Measurements from ENCODE around the gene TIMP4.

The TIMP4 gene

DNA sequence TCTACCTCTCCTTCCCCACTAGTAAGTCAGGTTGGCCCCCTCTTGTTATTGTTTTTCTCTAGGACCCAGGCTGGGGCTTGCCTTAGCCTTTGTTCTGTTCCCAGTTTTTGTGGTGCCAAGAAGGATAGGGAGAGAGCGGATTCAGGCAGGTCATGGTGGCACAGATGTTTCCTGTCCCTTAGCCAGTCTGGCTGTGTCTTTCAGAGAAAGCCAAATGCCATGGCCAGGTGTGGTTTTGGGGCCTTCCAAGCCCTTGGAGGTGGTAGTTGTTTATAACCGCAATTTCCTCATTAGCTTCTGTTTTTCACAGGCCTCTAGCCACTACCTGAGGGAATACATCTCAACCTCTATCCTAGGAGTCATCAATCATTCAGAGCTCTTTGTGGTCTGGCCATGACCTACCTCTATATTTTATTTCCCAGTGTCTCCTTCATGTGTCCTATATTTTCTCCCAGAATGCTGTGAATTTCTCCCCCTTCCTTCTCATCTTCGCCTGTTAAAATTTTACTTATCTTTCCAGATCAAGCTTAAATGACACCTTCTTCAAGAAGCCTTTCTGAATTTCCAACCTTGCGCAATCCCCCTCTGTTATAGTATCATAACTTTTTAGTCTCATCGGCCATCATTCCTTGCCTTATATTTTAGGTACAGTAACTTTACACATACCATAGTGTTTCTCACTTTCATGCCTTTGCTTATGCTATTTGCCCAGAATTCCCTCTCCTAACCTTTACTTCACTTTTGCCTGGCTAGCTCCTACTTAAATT, 38.2 kb downstream of the TIMP4 start:
- peaks cover 3% of the 10 kb centered on the region for H3K4me1 Mint-ChIP-seq
- no peaks in the 10 kb centered on the region for H3K36me3 Mint-ChIP-seq
- H3K9me3 Mint-ChIP-seq = peaks cover 2% of the 10 kb centered on the region
- H3K27ac Mint-ChIP-seq = no peak overlapping the region
- ATAC-seq (ENCODE audit: low read depth) (no peak), DNase-seq (ENCODE audit: low spot score in 2 of 2) (no peak)
- no peak overlapping the region for H3K4me3 Mint-ChIP-seq
- H3K27me3 Mint-ChIP-seq = peaks cover 25% of the 10 kb centered on the region

DNA sequence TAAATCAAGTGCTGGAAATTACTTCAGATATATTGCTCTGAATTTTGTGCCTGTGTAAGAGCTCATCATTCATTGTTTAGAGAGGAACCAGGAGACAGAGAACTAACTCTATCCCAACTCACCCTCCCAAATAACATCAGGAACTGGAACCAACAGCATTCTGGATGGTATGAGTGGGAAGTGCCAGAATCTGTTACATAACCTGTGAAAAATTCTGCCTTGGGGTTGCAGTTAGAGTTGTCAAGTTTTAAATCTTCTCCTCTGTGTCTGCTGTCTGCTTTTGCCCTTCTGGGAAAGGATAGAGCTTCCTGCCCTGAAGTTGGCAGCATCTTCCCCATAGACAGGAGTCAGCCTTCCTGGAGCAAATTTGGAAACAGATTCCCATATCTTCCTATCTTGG, 41.2 kb downstream of the TIMP4 start:
- no peak overlapping the region for H3K27ac Mint-ChIP-seq
- DNase-seq (ENCODE audit: low spot score in 2 of 2) = no peak
- no peaks in the 10 kb centered on the region for H3K36me3 Mint-ChIP-seq
- no peak overlapping the region for H3K4me3 Mint-ChIP-seq
- peaks cover 15% of the 10 kb centered on the region for H3K27me3 Mint-ChIP-seq
- peaks cover 2% of the 10 kb centered on the region for H3K9me3 Mint-ChIP-seq
- H3K4me1 Mint-ChIP-seq = peaks cover 3% of the 10 kb centered on the region
- no peak for ATAC-seq (ENCODE audit: low read depth)

DNA sequence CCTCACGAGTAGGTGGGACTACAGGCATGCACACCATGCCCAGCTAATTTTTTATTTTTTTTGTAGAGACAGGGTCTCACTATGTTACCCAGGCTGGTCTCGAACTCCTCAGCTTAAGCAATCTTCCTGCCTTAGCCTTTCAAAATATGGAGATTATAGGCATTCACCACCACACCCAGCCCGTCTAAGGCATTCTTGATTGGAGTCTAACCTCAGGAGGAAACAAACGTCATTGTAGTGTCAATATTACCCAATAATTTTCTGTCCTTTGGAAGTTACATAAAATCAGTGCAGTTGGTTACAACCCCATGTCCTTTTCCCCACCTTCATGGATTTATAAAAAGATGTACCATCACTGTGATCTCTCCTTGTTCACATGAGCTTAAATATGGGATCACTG, 41.8 kb downstream of the TIMP4 start:
- Mint-ChIP-seq H3K4me3 (no peak overlapping the region), H3K27ac (no peak overlapping the region), H3K36me3 (no peaks in the 10 kb centered on the region), H3K27me3 (peaks cover 15% of the 10 kb centered on the region), H3K4me1 (peaks cover 3% of the 10 kb centered on the region), H3K9me3 (peaks cover 2% of the 10 kb centered on the region)
- no peak for DNase-seq (ENCODE audit: low spot score in 2 of 2)
- no peak for ATAC-seq (ENCODE audit: low read depth)

DNA sequence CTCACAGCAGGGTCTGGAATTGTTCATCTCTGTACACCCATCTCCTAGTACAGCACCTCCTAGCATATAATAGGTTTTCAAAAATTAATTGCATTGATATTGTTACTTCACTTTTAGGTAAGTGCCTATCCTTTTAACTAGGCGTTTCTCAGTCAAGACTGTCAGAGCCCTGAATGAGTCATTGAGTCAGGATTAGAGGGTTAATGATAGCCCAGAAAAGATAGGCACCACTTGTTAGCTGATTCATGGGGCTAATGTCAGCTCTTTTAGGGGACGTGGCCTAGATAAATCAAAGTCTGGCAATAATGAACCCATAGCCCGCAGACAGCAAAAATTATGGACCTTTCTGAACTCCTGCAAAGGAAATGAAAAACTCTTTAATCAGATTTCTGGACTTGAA, 42.9 kb downstream of the TIMP4 start:
- no peak for DNase-seq (ENCODE audit: low spot score in 2 of 2)
- H3K27ac Mint-ChIP-seq = no peak overlapping the region
- peaks cover 16% of the 10 kb centered on the region for H3K27me3 Mint-ChIP-seq
- H3K4me3 Mint-ChIP-seq = no peak overlapping the region
- peaks cover 3% of the 10 kb centered on the region for H3K4me1 Mint-ChIP-seq
- no peaks in the 10 kb centered on the region for H3K36me3 Mint-ChIP-seq
- ATAC-seq (ENCODE audit: low read depth) = no peak
- H3K9me3 Mint-ChIP-seq = peaks cover under 1% of the 10 kb centered on the region

DNA sequence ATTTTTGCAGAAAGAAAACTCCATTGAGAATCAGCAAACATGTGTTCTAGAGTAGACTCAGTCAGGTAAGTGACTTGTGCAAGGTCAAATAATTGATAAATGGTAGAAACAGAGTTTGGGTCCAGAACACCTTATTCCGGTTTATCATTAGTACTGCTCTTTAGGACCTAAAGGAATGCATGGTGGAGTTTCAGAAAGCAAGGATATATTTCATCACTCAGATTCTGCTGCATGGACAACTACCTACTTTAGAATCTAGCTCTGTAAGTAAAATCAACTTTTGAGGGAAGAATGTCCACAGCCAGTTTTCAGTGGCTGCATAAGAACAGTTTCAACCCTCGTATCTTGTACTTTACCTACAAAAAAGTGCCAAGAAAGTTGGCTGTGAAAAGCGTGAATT, 43.6 kb downstream of the TIMP4 start:
- no peaks in the 10 kb centered on the region for H3K36me3 Mint-ChIP-seq
- no peak for DNase-seq (ENCODE audit: low spot score in 2 of 2)
- no peaks in the 10 kb centered on the region for H3K4me1 Mint-ChIP-seq
- no peak overlapping the region for H3K4me3 Mint-ChIP-seq
- H3K9me3 Mint-ChIP-seq = peaks cover 4% of the 10 kb centered on the region
- H3K27ac Mint-ChIP-seq = no peak overlapping the region
- no peak for ATAC-seq (ENCODE audit: low read depth)
- H3K27me3 Mint-ChIP-seq = peaks cover 15% of the 10 kb centered on the region

DNA sequence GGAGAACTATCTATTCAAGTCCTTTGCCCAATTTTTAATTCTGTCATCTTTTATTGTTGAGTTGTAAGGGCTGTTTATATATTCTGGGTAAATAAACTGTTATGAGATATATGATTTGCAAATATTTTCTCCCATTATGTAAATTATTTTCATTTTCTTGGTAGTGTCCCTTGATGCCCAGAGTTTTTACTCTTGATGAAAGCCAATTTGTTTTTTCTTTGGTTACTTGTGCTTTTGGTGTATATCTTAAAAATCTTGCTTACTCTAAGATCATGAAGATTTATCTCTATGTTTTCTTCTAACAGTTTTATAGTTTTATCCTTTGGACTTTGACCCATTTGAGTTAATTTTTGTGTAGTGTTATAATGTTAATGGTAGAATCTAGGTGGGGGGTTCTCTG, 44.5 kb downstream of the TIMP4 start:
- peaks cover 15% of the 10 kb centered on the region for H3K27me3 Mint-ChIP-seq
- ATAC-seq (ENCODE audit: low read depth) (no peak), DNase-seq (ENCODE audit: low spot score in 2 of 2) (no peak)
- H3K4me3 Mint-ChIP-seq = no peak overlapping the region
- no peaks in the 10 kb centered on the region for H3K4me1 Mint-ChIP-seq
- H3K36me3 Mint-ChIP-seq = no peaks in the 10 kb centered on the region
- H3K9me3 Mint-ChIP-seq = peaks cover 4% of the 10 kb centered on the region
- H3K27ac Mint-ChIP-seq = no peak overlapping the region

DNA sequence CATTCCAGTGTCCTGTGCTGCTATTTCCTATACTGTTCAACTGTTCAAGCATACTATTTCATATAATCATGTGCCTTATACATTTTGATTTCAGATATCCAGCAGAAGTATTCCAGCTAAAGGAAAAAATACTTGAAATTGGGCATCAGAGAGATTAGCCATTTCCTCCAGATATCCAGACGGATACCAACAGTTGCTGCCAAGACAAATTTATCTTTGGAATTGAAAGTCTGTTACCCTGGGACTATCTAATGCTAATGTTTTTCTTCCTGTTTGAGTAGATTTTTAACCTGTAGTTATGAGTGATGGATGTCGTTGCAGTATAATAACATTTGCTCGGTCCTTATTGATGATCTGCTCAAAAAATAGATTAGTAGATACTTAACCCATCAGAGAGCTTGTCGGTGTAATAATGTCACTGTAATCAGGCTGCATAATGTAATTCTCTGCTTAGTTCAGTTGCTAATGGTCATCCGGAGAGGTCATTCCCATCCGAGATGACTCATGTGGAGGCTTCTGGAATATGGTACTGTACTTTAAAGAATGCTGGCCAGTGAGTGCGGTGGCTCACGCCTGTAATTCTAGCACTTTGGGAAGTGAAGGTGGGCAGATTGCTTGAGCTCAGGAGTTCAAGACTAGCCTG, 51.5 kb downstream of the TIMP4 start:
- H3K9me3 Mint-ChIP-seq = peaks cover 4% of the 10 kb centered on the region
- H3K27me3 Mint-ChIP-seq = peaks cover 5% of the 10 kb centered on the region
- no peak for ATAC-seq (ENCODE audit: low read depth)
- DNase-seq (ENCODE audit: low spot score in 2 of 2) = no peak
- no peak overlapping the region for H3K27ac Mint-ChIP-seq
- no peaks in the 10 kb centered on the region for H3K36me3 Mint-ChIP-seq
- H3K4me3 Mint-ChIP-seq = no peak overlapping the region
- no peaks in the 10 kb centered on the region for H3K4me1 Mint-ChIP-seq
